HepG2 (cell line): ENCODE data around the gene NUFIP2.

ENCODE experiments used
- FOXM1 ChIP-seq: sonication (generic); formaldehyde crosslinking; IDR thresholded peaks from 2 replicates; pipeline ENCODE4 v1.5.0; 2020; ENCODE audit warnings: missing genetic modification reagents
- HDAC2 ChIP-seq: sonication (generic); formaldehyde crosslinking; IDR thresholded peaks from 2 replicates; pipeline ENCODE4 v1.4.0; 2020; ENCODE audit warnings: missing genetic modification reagents
- POLR2A ChIP-seq, 2 experiments: IDR thresholded peaks; 2 replicates each; pipeline ENCODE4 v1.6.1; 2011; ENCODE audit warnings: low read depth in 2 of 2, low read length in 2 of 2, mild to moderate bottlenecking in 1 of 2, moderate library complexity in 1 of 2; ENCODE audit not compliant: insufficient read depth in 1 of 2
- POLR2AphosphoS2 ChIP-seq: IDR thresholded peaks from 2 replicates; pipeline ENCODE4 v1.6.1; 2011; ENCODE audit warnings: low read depth, low read length, improper control_type of control experiment
- STAT5B ChIP-seq: sonication (generic); formaldehyde crosslinking; IDR thresholded peaks from 2 replicates; pipeline ENCODE4 v1.4.0; 2020; ENCODE audit warnings: missing genetic modification reagents
- TF ChIP-seq, protein P1 (sequence below): sonication (generic); formaldehyde crosslinking; IDR thresholded peaks from 2 replicates; pipeline ENCODE4 v1.5.0; 2020; ENCODE audit warnings: mild to moderate bottlenecking, missing genetic modification reagents, moderate library complexity

DNA sequence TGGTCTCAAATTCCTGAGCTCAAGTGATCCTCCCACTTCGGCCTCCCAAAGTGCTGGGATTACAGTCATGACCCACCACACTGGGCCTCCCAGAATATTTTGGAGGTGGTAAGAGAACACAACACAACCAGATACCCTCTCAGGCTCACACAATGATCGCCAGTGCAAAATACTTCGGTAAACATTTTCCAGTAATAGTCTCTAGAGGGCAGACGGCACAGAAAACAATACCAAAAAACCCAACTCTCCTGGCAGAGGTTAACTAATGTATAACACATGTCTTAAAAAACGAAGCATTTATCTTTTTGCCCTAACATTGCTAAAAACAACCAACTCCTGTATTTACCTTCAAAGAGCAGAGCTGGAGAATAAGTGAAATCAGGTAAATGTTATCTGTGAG is 10.5 kb downstream of the NUFIP2 start:
- TF ChIP-seq POLR2A (IDR thresholded peaks at IDR 0.05; ENCODE audit: insufficient read depth in 1 of 2, low read depth in 2 of 2, low read length in 2 of 2) (no peak), STAT5B (CRISPR knock-in tag) (no peak), HDAC2 (CRISPR knock-in tag) (no peak), POLR2AphosphoS2 (no peak), FOXM1 (no peak)
- TF ChIP-seq, protein P1, sequence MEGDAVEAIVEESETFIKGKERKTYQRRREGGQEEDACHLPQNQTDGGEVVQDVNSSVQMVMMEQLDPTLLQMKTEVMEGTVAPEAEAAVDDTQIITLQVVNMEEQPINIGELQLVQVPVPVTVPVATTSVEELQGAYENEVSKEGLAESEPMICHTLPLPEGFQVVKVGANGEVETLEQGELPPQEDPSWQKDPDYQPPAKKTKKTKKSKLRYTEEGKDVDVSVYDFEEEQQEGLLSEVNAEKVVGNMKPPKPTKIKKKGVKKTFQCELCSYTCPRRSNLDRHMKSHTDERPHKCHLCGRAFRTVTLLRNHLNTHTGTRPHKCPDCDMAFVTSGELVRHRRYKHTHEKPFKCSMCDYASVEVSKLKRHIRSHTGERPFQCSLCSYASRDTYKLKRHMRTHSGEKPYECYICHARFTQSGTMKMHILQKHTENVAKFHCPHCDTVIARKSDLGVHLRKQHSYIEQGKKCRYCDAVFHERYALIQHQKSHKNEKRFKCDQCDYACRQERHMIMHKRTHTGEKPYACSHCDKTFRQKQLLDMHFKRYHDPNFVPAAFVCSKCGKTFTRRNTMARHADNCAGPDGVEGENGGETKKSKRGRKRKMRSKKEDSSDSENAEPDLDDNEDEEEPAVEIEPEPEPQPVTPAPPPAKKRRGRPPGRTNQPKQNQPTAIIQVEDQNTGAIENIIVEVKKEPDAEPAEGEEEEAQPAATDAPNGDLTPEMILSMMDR (CRISPR knock-in tag), result no peak
